Activated effector memory CD4-positive, alpha-beta T cell treated with anti-CD3 and anti-CD28 coated beads, Interleukin-2, amount 50 U/mL, for 16 hours (primary cell): ENCODE results near the gene BEND3.
"Not testable (repeated sequence)": the region's sequence is repeated elsewhere in the genome, so short reads cannot be mapped to it uniquely, and the experiment has no call there.

ENCODE experiments used
- DNase-seq: peaks from one replicate; pipeline ENCODE4 v3.0.0-alpha.2; 2020

The BEND3 gene

DNA sequence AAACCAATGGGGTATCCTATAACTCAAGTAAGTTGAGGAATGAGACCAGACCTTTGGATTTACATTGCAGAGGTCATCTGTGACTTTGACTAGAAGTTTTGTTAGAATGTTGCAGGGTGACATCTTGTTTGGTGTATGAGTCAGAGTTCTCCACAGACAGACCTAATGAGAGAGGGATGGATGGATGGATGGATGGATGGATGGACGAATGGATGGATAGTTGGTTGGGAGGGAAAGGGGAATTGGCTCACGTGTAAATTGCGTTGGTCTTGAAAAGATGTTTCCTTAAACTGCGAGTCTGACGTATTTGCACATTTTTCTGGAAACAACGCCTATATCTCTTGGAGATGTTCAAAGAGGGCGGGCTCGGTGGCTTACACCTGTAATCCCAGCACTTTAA, 88.3 kb downstream of the BEND3 start:
- no peak for DNase-seq

DNA sequence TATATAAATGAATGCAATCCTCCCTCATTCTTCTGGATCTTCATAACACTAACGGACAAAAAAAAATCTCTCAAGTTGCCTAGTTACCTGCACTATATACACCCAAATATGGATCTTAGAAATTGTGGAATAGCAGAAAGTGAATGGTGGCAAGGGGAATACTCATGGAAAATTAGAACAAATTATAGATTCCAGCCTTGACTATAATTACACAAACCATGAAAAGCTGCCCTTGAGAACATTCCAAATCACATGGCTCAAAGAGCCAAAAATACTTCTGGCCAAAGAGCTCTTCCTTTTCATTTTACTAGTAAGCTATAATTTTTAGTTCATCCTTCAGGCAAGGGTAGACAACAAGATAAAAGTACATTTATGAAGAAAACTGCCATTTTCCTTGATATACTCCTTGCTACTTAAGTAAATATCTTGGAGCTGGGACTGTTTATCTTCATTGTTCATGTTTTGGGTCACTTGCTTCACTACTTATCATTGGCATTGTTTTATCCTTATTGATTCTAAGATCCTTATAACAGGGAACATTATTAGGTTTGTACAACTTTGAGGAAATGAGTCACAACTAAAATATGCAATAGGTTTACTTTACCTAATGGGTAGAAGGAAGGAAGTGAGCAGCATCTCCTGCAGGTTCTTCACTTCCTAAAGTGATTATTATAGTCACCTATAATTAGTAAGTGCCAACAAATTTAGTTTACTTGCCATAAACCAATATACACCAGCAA, 93.7 kb downstream of the BEND3 start:
- DNase-seq, result no peak

DNA sequence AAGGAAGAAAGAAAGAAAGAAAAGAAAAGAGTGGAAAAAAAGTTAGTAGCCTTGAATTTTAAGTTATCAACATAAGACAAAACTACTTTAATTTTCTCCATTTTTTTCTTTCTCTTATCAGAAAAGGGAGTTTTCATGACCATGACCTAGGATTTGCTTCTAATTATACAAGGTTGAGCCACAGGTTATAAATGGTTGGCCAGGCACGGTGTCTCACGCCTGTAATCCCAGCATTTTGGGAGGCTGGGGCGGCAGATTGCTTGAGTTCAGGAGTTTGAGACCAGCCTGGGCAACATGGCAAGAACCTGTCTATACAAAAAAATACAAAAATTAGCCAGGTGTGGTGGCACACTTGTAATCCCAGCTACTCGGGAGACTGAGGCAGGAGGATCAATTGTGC, 95.1 kb downstream of the BEND3 start:
- no peak for DNase-seq

DNA sequence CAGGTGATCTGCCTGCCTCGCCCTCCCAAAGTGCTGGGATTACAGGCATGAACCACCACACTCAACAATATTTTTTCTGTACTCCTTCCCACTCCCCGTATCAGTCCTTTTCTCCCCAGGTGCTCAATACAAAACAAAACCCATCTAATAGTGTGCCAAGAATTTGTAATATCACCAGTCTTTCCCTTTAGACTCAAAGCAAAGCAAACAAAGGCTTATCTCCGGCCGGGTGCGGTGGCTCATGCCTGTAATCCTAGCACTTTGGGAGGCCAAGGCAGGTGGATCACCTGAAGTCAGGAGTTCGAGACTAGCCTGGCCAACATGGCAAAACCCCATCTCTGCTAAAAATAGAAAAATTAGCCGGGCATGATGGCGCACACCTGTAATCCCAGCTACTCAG, 95.7 kb downstream of the BEND3 start:
- not testable (repeated sequence) for DNase-seq

DNA sequence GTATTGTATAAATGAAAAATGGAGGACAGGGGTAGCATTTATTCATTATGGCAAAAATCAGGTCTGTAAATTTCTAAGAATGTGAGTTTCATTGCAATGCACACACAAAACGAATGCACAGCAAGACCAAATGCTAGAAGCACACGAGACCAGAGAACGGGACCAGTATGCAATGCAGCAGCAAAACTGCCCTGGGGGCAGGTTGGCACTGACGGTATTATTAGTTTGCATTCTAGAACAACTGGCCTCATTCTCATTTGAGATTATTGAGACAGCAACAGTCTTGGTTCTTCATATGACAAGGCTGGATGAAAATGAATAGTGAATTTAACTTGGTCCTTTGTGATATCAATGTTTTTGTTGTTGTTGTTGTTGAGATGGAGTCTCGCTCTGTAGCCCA, 96.3 kb downstream of the BEND3 start:
- no peak for DNase-seq
